ENCODE measurements around the gene PTPA. TPM values are rescaled to one million over a fixed set of nuclear protein-coding genes. Genes with fewer than 3 reads are reported as not detected.

Gene PTPA
- total RNA-seq, 1 experiment from 2014 or later, result 76.2 TPM

DNA sequence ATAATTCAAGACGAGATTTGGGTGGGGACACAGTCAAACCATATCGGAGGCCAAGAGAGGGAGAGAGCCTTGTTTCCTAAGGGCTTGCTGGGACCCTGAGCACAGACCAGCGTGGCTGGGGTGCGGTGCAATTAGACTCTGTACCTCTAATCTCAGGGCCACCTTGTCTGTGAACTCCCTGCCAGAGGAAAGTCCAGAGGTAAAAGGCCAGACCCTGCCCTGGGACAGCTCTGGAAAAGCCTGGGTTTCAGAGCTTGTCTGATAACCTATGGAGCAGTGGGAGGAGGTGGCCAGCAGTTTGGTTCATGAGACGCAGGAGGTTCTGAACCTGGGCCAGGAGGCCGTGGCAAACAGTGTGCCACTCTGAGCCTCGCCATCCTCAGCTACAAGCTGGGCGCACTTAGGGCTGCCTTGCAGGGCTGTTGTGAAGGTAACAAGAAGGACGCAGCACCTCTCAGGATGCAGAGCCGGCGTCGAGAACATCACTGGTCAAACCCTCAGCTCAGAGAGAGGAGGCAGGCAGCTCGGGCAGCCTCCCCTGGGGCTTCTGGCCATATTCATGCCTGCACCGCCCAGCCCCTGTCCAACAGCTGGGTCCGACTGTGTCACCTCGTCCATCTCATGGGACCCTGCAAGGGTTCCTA, 35.1 kb upstream of the PTPA start:
- Mint-ChIP-seq H3K27me3 (ENCODE audit: unreplicated experiment) (no peaks in the 10 kb centered on the region), H3K27ac (ENCODE audit: unreplicated experiment) (no peak overlapping the region), H3K4me3 (ENCODE audit: low read depth, unreplicated experiment) (no peak overlapping the region), H3K9me3 (ENCODE audit: low read depth, unreplicated experiment) (no peaks in the 10 kb centered on the region), H3K36me3 (ENCODE audit: insufficient read depth, unreplicated experiment) (peaks cover 21% of the 10 kb centered on the region), H3K4me1 (ENCODE audit: low read depth, unreplicated experiment) (no peaks in the 10 kb centered on the region)
- CTCF ChIA-PET, result no interaction called here
- BruUV-seq (replicated peaks), result no TSS peak
- intact Hi-C loops (cut with micrococcal nuclease; ENCODE audit: unreplicated experiment), result no loop called here
- DNase-seq, result no peak
- TF ChIP-seq, protein P1, sequence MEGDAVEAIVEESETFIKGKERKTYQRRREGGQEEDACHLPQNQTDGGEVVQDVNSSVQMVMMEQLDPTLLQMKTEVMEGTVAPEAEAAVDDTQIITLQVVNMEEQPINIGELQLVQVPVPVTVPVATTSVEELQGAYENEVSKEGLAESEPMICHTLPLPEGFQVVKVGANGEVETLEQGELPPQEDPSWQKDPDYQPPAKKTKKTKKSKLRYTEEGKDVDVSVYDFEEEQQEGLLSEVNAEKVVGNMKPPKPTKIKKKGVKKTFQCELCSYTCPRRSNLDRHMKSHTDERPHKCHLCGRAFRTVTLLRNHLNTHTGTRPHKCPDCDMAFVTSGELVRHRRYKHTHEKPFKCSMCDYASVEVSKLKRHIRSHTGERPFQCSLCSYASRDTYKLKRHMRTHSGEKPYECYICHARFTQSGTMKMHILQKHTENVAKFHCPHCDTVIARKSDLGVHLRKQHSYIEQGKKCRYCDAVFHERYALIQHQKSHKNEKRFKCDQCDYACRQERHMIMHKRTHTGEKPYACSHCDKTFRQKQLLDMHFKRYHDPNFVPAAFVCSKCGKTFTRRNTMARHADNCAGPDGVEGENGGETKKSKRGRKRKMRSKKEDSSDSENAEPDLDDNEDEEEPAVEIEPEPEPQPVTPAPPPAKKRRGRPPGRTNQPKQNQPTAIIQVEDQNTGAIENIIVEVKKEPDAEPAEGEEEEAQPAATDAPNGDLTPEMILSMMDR (IDR thresholded peaks at IDR 0.05; ENCODE audit: unreplicated experiment), result no peak

- Mint-ChIP-seq H3K36me3 (ENCODE audit: insufficient read depth, unreplicated experiment) (peaks cover 26% of the 10 kb centered on the region), H3K4me3 (ENCODE audit: low read depth, unreplicated experiment) (no peak overlapping the region), H3K27me3 (ENCODE audit: unreplicated experiment) (no peaks in the 10 kb centered on the region), H3K4me1 (ENCODE audit: low read depth, unreplicated experiment) (no peaks in the 10 kb centered on the region), H3K27ac (ENCODE audit: unreplicated experiment) (no peak overlapping the region), H3K9me3 (ENCODE audit: low read depth, unreplicated experiment) (no peaks in the 10 kb centered on the region)
- CTCF ChIA-PET, result no interaction called here
- TF ChIP-seq, protein P1 (IDR thresholded peaks at IDR 0.05; ENCODE audit: unreplicated experiment), result no peak
- intact Hi-C loops (cut with micrococcal nuclease; ENCODE audit: unreplicated experiment), result no loop called here
- DNase-seq, result no peak
- BruUV-seq (replicated peaks), result no TSS peak
Measured at GRCh38 chr9:129076640-129077037, 34.6 kb upstream of the PTPA start.

DNA sequence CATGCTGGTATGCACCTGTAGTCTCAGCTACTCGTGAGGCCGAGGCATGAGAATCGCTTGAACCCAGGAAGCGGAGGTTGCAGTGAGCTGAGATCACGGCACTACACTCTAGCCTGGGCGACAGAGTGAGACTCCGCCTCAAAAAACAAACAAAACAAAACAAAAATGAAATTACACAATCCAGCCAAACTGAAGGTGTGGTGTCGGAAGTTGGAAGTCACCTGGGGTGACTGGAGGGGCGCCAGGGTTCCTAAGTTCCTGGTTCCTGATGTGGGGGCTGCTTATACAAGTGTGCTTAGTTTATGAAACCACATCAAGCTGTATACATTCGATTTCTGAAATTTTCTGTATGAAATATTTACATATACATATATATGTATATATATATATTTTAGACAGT, 34.0 kb upstream of the PTPA start:
- BruUV-seq (replicated peaks), result no TSS peak
- H3K27ac Mint-ChIP-seq (ENCODE audit: unreplicated experiment), result no peak overlapping the region

DNA sequence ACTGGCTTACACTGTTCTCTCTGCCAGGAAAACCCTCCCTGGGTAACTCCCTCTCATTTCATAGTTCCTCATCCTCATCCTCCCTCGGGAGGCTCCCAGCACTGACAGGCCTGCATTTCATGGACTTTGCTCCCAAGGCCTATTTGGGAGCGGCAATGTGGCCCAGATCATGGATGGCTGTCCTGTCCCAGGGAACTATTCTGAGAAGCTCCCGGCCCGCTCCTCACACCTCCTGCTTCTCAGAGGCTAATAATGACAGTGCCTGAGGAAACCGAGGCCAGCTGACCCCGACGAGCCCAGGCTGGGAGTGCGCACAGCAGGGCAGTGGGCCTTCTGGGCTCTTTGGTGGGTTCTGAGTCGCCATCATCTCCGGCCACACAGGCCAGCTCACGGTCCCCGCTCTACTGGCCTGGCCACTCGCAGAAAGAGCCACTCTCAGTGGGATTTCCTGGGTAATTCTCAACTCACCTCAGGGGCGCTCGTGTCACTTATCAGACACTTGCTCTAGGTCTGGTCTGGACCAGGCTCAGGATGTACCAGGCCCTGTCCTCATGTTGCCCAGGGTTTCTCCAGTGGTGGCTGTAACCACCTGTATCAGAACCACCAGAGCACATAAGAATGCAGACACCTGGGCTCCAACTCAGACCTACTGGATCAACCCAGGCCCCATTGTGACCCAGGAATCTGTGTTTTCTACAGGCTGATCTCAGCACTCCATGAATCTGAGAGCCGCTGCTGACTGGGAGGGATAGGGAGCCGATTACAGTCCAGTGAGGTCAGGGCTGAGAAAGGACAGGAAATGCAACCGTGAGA, 32.3 kb upstream of the PTPA start:
- Mint-ChIP-seq H3K9me3 (ENCODE audit: low read depth, unreplicated experiment) (no peaks in the 10 kb centered on the region), H3K4me3 (ENCODE audit: low read depth, unreplicated experiment) (peak overlapping the region; percentile 79), H3K36me3 (ENCODE audit: insufficient read depth, unreplicated experiment) (peaks cover 31% of the 10 kb centered on the region), H3K27me3 (ENCODE audit: unreplicated experiment) (no peaks in the 10 kb centered on the region), H3K27ac (ENCODE audit: unreplicated experiment) (no peak overlapping the region), H3K4me1 (ENCODE audit: low read depth, unreplicated experiment) (no peaks in the 10 kb centered on the region)
- TF ChIP-seq, protein P1 (IDR thresholded peaks at IDR 0.05; ENCODE audit: unreplicated experiment), result no peak
- CTCF ChIA-PET, result interaction anchor here (0.6 kb wide), 1 partner anchor 51 kb away, joined by 7 read pairs; the partner anchor contains the start of gene SH3GLB2
- no TSS peak for BruUV-seq (replicated peaks)
- intact Hi-C loops (cut with micrococcal nuclease; ENCODE audit: unreplicated experiment), result no loop called here
- DNase-seq, result no peak

More for the DNA sequence above, 34.0 kb upstream of the PTPA start:
- H3K27me3 Mint-ChIP-seq (ENCODE audit: unreplicated experiment), result no peaks in the 10 kb centered on the region
- H3K4me3 Mint-ChIP-seq (ENCODE audit: low read depth, unreplicated experiment), result no peak overlapping the region
- H3K36me3 Mint-ChIP-seq (ENCODE audit: insufficient read depth, unreplicated experiment), result peaks cover 30% of the 10 kb centered on the region
- DNase-seq, result no peak
- H3K4me1 Mint-ChIP-seq (ENCODE audit: low read depth, unreplicated experiment), result no peaks in the 10 kb centered on the region
- TF ChIP-seq, protein P1 (IDR thresholded peaks at IDR 0.05; ENCODE audit: unreplicated experiment), result no peak
- no peaks in the 10 kb centered on the region for H3K9me3 Mint-ChIP-seq (ENCODE audit: low read depth, unreplicated experiment)
- intact Hi-C loops (cut with micrococcal nuclease; ENCODE audit: unreplicated experiment), result no loop called here
- CTCF ChIA-PET, result no interaction called here

Measured in Calu3 (cell line).